SK-N-MC (cell line): ENCODE results near the gene LMF1.

Experiments
- EZH2 ChIP-seq: fragments of 200-600 bp; sonication (generic); IDR thresholded peaks from one replicate; pipeline ENCODE4 v1.6.1; 2017; ENCODE audit warnings: antibody characterized with exemption
- FOXP2 ChIP-seq: optimal IDR thresholded peaks from 2 replicates; pipeline ENCODE3; 2011; ENCODE audit warnings: mild to moderate bottlenecking, moderate library complexity; ENCODE audit not compliant: insufficient read depth; ENCODE audit errors: extremely low read length, control extremely low read depth
- POLR2AphosphoS5 ChIP-seq: IDR thresholded peaks from 2 replicates; pipeline ENCODE4 v1.6.1; 2012; ENCODE audit warnings: mild to moderate bottlenecking, low read depth, low read length, borderline replicate concordance

DNA sequence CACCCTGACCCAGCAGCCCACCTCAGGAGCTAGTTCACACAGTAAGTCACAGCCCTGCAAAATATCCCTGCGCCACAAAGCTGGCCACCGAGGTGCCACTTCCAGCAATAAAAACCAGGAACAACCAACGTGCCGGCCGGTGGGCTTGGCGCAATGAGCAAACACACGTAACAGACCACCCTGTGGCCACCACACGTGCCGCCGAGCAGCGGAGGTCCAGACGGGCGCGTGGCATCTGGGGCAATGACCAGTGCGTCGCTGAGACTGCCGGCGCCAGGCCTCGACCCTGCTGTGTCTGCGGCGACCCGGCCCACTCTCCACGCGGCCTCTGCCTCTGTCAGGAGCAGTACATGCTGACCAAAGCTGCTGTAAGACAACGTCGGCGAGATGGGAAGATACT, 31.5 kb downstream of the LMF1 start:
- TF ChIP-seq EZH2 (no peak), POLR2AphosphoS5 (no peak), FOXP2 (no peak)
